Neural cell (in vitro differentiated cells): ENCODE measurements around the gene SLC35B4.

Experiments used
- CTCF ChIP-seq: fragments of 450-650 bp; IDR thresholded peaks from 2 replicates; pipeline ENCODE4 v1.5.1; 2014; ENCODE audit warnings: antibody characterized with exemption, mild to moderate bottlenecking, moderate library complexity; ENCODE audit not compliant: poor library complexity, severe bottlenecking
- EP300 ChIP-seq: fragments of 450-650 bp; conservative IDR thresholded peaks from 2 replicates; pipeline ENCODE4 v1.6.1; 2014; ENCODE audit warnings: antibody characterized with exemption, mild to moderate bottlenecking, moderate library complexity; ENCODE audit not compliant: poor library complexity, severe bottlenecking
- EZH2 ChIP-seq: fragments of 200-600, 300-800 bp; shearing (Covaris generic), sonication (generic); IDR thresholded peaks from 2 replicates; pipeline ENCODE4 v1.6.1; 2014; ENCODE audit warnings: antibody characterized with exemption, low read length, borderline replicate concordance, mild to moderate bottlenecking; ENCODE audit not compliant: insufficient read depth, poor library complexity, severe bottlenecking
- MXI1 ChIP-seq: fragments of 450-650 bp; conservative IDR thresholded peaks from 2 replicates; pipeline ENCODE4 v1.6.1; 2014; ENCODE audit warnings: antibody characterized with exemption, mild to moderate bottlenecking; ENCODE audit not compliant: poor library complexity, severe bottlenecking
- POLR2AphosphoS5 ChIP-seq: IDR thresholded peaks from 2 replicates; pipeline ENCODE4 v1.6.1; 2012
- RAD21 ChIP-seq: fragments of 450-650 bp; conservative IDR thresholded peaks from 2 replicates; pipeline ENCODE4 v1.6.1; 2014; ENCODE audit warnings: antibody characterized with exemption, mild to moderate bottlenecking, moderate library complexity
- REST ChIP-seq: IDR thresholded peaks from 2 replicates; pipeline ENCODE4 v1.6.1; 2012; ENCODE audit warnings: borderline replicate concordance
- SMC3 ChIP-seq: fragments of 450-650 bp; conservative IDR thresholded peaks from 2 replicates; pipeline ENCODE4 v1.6.1; 2014; ENCODE audit warnings: antibody characterized with exemption, mild to moderate bottlenecking, moderate library complexity; ENCODE audit not compliant: poor library complexity
- TAF1 ChIP-seq: IDR thresholded peaks from 2 replicates; pipeline ENCODE4 v1.6.1; 2012; ENCODE audit warnings: low read depth

GRCh38 chr7:134324107-134324506 lies 7.4 kb upstream of the SLC35B4 start:
- TF ChIP-seq RAD21 (no peak), CTCF (no peak), EP300 (no peak), TAF1 (no peak), POLR2AphosphoS5 (no peak), EZH2 (no peak), REST (no peak), MXI1 (no peak), SMC3 (no peak)
